Measurements from ENCODE around the gene IL1B.

Gene IL1B

GRCh38 chr2:112829101-112829960 lies 7.2 kb downstream of the IL1B start:
- DNase-seq = no peak

- no peak for DNase-seq
These were observed 8.3 kb downstream of the IL1B start for GRCh38 chr2:112828251-112828691.

GRCh38 chr2:112827604-112828185 lies 8.9 kb downstream of the IL1B start:
- peak; percentile 49 for DNase-seq

GRCh38 chr2:112827009-112827408 lies 9.6 kb downstream of the IL1B start:
- no peak for DNase-seq

GRCh38 chr2:112825706-112826105 lies 10.9 kb downstream of the IL1B start:
- DNase-seq = no peak

GRCh38 chr2:112824694-112825085 lies 11.9 kb downstream of the IL1B start:
- DNase-seq = no peak

- no peak for DNase-seq
These were observed 14.9 kb downstream of the IL1B start for GRCh38 chr2:112821682-112822081.

GRCh38 chr2:112821142-112821541 lies 15.4 kb downstream of the IL1B start:
- no peak for DNase-seq

- no peak for DNase-seq
These were observed 16.2 kb downstream of the IL1B start for GRCh38 chr2:112820343-112820742.

- DNase-seq = no peak
These were observed 17.5 kb downstream of the IL1B start for GRCh38 chr2:112819081-112819480.

- DNase-seq = no peak
These were observed 18.3 kb downstream of the IL1B start for GRCh38 chr2:112818094-112818902.

GRCh38 chr2:112817082-112817689 lies 19.4 kb downstream of the IL1B start:
- peak; percentile 74 for DNase-seq

- peak; percentile 92 for DNase-seq
These were observed 22.3 kb downstream of the IL1B start for GRCh38 chr2:112814278-112814677.

- DNase-seq = no peak
These were observed 23.2 kb downstream of the IL1B start for GRCh38 chr2:112813280-112813966.

GRCh38 chr2:112812318-112813267 lies 24.0 kb downstream of the IL1B start:
- peak; percentile 95 for DNase-seq

GRCh38 chr2:112811841-112812306 lies 24.7 kb downstream of the IL1B start:
- peak; percentile 95 for DNase-seq

- DNase-seq = no peak
These were observed 25.2 kb downstream of the IL1B start for GRCh38 chr2:112811276-112811831.

- no peak for DNase-seq
These were observed 27.5 kb downstream of the IL1B start for GRCh38 chr2:112809112-112809511.

GRCh38 chr2:112807233-112807807 lies 29.3 kb downstream of the IL1B start:
- DNase-seq = no peak

- DNase-seq = no peak
These were observed 31.0 kb downstream of the IL1B start for GRCh38 chr2:112805542-112805941.

All from fibroblast of skin of scalp (primary cell).